Stimulated activated CD4-positive, alpha-beta T cell treated with anti-CD3 and anti-CD28 coated beads, Interleukin-2, amount 100 ng/mL, for 4 hours (primary cell): ENCODE measurements around the gene IMPG2.

ENCODE experiments used
- DNase-seq: peaks from one replicate; pipeline ENCODE4 v3.0.0-alpha.2; 2020; ENCODE audit warnings: low read depth

The IMPG2 gene

DNA sequence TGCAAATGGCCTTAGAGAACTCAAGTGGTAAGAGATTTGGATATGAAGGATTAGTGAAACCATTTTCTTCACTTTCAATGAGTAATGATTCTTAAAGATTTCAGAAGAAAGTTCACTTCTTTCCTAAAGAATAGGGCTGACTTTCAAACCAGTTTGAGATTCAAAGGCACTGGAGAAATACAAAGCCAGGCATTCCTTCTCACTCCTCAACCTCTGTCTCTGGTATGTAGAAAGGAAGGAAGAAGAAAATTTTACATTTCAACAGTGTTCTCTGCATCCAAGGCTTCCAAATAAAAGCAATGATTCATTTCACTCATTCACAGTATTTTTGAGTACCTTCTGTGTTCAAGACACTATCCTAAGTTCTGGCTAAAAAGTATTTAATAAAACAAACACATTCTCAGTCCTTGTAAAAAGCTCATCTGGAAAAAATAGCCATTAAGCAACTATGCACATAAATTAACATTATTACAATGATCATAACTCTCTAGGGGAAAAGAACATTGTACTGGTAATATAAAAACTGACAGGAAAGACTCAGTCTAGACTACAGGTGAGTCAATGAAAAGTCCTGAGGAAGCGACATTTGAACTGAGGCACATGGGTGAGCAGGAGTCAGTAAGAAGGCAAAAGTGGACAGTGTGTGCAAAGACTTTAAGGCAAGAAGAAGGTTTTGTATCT lies 79.5 kb downstream of the IMPG2 start:
- DNase-seq, result no peak

- no peak for DNase-seq
Observed at GRCh38 chr3:101235048-101235447, 85.3 kb downstream of the IMPG2 start.

- no peak for DNase-seq
Observed at GRCh38 chr3:101230618-101231017, 89.8 kb downstream of the IMPG2 start.

GRCh38 chr3:101229681-101230080 lies 90.7 kb downstream of the IMPG2 start:
- DNase-seq, result no peak

GRCh38 chr3:101228441-101228840 lies 91.9 kb downstream of the IMPG2 start:
- DNase-seq, result no peak

- no peak for DNase-seq
Observed at GRCh38 chr3:101224739-101225138, 95.6 kb downstream of the IMPG2 start.

DNA sequence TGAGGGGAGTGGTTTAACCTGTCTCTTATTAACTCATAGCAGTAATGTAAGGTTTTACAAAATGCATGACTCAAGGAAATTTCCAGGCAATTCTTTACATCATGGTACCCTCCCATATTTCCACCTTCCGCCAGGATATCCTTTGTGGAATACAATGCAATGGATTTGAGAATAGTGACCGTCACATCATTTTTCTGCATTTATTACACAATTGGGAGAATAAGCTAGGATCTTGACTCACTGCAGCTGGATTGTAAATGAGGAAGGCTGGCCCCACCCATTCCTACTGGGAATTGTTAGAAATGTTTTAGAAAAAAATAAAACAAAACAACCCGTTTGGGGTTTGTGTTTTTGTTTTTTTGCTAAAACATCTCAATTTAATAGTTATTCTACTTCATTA lies 97.4 kb downstream of the IMPG2 start:
- DNase-seq, result no peak

DNA sequence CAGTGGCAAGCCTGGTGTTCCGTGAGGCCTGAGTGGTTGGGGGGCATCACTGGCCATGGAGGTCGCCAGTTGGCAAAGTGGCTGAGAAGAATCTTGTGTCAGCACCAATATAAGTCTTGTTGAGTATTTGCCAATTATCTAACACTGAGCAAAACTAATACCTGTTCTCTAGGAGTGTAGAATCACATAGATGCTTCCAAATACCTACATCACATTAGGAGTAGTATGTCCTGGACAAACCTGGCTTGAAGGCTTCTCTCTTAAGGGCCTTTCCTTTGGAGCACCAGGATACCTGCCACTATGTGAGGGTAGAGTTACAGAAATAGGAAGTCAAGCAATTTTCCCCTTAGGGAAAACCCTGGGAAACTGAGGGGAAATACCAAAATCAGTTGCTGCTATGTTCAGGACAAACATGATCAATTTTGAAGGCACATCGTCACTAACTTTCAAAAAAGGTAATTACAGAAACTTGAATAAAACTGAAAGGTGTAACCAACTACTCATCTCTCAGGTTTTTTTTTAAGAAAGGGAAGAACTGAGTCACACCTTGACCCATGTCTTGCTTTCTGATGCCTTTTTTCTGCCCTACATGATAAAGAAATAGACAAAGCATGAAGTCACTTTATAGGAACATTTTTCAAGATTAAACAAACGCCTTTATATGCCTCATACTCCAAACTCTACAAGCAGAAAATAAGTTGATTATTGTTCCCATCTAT lies 100.4 kb downstream of the IMPG2 start:
- no peak for DNase-seq

DNA sequence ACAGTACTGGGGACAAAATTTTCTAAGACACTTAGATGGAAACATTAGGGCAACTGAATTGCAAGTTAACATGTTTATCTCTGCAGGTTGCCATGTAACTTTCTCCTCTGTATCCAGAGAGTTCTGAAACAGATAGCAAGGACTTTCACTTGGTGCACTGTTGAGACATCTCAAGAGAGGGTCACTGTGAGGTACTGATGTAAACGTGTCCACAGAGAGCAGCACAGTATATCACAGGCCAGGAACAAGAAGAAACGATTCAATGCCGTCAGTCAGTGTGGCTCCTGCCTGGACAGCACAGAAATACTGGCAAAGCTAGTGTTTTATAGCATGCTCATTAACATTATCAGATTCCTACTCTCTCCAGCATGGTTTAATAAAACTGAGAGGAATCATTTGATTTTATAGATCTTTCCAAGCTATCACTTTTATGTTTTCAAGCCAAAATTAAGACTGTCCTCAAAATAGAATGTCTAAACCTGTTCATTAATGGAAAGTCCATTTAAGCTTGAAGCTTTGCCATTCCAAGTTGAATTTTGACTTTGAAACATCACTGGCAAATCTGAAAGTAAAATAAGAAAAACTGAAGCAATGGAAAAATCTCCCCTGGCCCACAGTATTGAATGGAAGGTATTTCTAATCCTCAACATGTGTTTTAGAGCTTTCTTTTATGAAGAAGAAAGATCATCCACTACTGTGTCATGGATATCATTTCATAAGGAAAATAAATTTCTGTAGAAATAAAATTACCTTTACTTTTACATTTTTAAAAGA lies 102.7 kb downstream of the IMPG2 start:
- no peak for DNase-seq

DNA sequence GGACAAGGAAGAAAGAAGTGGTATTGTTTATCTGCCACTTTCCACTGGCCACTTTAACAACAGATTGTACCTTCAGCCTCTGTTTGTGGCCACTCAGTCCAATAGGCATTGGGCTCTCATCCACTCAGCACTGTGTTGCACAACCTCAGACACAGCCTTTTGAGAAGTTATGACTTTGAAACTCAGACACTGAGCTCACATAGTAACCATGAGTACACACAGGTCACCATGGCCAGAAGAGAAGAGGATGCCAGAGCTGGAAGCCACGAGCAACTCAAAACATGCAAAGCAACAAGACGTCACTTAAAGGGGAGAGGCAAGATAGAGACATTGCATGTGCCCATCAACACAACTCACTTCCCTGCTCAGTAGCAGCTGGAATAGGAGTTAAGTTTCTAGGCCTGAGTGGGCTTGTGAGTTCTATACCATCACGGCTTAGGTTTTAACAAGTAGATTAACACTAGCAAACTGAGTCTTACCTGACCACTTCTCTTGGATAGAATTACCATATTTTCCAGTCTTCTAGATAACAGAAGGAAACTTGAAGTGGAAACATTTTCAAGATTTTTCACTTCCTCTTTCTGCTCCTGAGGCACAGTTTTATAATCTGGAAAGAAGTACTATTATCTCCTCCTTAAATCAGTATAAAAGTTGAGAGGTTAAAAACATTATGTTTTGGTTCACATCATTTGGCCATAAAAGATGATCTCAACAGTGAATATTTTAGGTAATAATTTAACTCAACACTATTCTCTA lies 103.5 kb downstream of the IMPG2 start:
- DNase-seq, result no peak

DNA sequence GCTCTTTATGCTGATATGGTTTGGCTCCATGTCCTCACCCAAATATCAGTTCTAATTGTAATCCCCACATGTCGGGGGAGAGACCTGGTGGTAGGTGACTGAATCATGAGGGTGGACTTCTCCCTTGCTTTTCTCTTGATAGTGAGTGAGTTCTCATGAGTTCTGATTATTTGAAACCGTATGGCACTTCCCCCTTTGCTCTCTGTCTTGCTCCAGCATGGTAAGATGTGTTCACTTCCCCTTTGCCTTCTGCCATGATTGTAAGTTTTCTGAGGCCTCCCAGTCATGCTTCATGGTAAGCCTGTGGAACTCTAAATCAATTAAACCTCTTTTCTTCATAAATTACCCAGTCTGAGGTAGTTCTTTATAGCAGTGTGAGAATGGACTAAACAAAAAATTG lies 107.6 kb downstream of the IMPG2 start:
- no peak for DNase-seq

GRCh38 chr3:101204246-101204645 lies 116.1 kb downstream of the IMPG2 start:
- DNase-seq, result no peak

DNA sequence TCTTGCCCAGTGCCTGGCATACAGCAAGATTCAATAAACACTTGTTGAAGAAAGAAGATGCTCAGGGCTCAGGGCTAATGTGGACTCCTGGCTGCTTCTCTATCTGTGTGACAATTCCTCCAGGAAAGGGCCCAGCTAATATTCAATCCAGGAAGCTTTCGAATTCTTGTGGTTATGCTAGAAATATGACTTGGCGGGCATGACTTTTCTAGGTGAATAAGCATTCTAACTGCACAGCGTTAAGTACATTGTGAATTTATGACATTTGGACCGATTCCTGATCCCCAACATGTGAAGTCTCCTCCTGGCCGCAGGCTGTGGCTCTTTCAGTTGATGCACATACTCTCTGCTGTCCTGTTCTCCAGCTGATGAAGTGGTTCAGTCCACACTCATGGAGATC lies 117.0 kb downstream of the IMPG2 start:
- DNase-seq, result no peak

GRCh38 chr3:101202640-101203039 lies 117.7 kb downstream of the IMPG2 start:
- no peak for DNase-seq

- no peak for DNase-seq
Observed at GRCh38 chr3:101200461-101200860, 119.9 kb downstream of the IMPG2 start.

DNA sequence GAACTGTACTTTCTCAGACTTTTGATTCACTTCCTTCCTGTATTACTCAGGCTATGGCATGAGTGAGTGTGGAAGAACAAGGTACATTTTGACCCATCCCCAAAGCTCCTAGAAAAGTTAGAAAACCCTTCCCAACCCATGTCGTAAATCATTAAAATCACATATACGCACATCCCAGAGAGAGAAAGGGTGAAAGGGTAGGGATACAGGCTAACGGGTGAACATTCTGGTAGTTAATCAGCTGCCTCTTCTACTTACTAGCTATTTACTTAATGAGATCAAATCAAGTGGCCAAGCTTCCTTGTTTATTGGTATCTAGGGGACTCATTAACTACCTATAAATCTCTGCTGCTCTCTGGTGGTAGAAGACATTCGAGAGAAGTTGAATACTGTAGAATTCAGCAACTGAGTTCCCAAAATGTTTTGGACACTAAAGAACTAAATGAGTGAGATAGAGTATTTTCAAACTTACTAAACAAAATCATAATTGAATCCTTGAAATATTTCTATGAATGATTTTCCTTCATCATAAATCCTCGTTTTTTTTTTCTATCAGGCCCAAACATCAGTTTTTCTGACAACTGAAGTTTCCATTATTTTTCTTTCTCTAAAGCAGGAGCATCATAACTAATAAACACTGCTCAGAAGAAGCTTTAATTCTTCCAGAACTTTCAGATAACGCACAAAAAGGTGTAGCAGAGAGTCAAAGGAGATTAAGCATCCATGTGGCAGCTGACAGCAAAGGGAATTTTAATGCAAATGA lies 124.2 kb downstream of the IMPG2 start:
- DNase-seq, result no peak

GRCh38 chr3:101194392-101194791 lies 126.0 kb downstream of the IMPG2 start:
- DNase-seq, result no peak

- no peak for DNase-seq
Observed at GRCh38 chr3:101193957-101194356, 126.4 kb downstream of the IMPG2 start.

GRCh38 chr3:101189796-101190195 lies 130.6 kb downstream of the IMPG2 start:
- no peak for DNase-seq

GRCh38 chr3:101189176-101189575 lies 131.2 kb downstream of the IMPG2 start:
- DNase-seq, result no peak

- no peak for DNase-seq
Observed at GRCh38 chr3:101185341-101185740, 135.0 kb downstream of the IMPG2 start.

DNA sequence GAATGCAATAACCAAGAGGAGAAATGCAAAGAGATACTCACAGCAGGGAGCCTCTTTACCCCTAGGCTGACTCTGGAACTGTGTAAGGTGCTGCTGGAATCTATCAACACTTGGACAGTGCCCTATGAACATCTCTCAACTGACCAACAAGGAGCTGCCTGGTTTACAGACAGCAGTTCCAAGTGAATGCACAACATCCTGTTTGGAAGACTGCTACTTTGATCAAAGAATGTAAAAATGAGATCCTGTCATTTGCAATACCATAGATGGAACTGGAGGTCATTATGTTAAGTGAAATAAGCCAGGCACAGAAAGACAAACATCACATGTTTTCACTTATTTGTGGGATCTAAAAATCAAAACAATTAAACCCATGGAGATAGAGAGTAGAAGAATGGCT lies 136.3 kb downstream of the IMPG2 start:
- no peak for DNase-seq
